Type B pancreatic cell (in vitro differentiated cells): Measurements from ENCODE around the gene MAGI1. TPM values are rescaled to one million over a fixed set of nuclear protein-coding genes. Genes with fewer than 3 reads are reported as not detected.

Experiments
- DNase-seq: peaks from one replicate; pipeline ENCODE4 v3.0.0; 2021; ENCODE audit warnings: mixed read lengths; ENCODE audit not compliant: unreplicated experiment; ENCODE audit errors: extremely low spot score
- H3K27ac Mint-ChIP-seq: 2 replicates; pipeline ENCODE4 v1.8.0; 2021; ENCODE audit warnings: mild to moderate bottlenecking, mixed read lengths
- H3K27me3 Mint-ChIP-seq: 2 replicates; pipeline ENCODE4 v1.8.0; 2021; ENCODE audit warnings: mixed read lengths
- H3K36me3 Mint-ChIP-seq: 2 replicates; pipeline ENCODE4 v1.8.0; 2021; ENCODE audit warnings: mixed read lengths
- H3K4me1 Mint-ChIP-seq: one replicate; pipeline ENCODE4 v1.8.0; 2021; ENCODE audit warnings: mixed read lengths; ENCODE audit not compliant: unreplicated experiment
- H3K4me3 Mint-ChIP-seq: 2 replicates; pipeline ENCODE4 v1.8.0; 2021; ENCODE audit warnings: mild to moderate bottlenecking, mixed read lengths
- H3K9me3 Mint-ChIP-seq: 2 replicates; pipeline ENCODE4 v1.8.0; 2021; ENCODE audit warnings: mixed read lengths
- total RNA-seq: library from RNA; stranded (reverse); gene quantifications from 2 replicates; pipeline ENCODE4 v1.2.1, GENCODE V29; 2021; ENCODE audit warnings: low replicate concordance
- TF ChIP-seq, protein P1 (sequence below): fragments of 200-600 bp; sonication (generic); conservative IDR thresholded peaks from 2 replicates; pipeline ENCODE4 v1.5.0; 2021; ENCODE audit warnings: antibody characterized with exemption, mild to moderate bottlenecking

The MAGI1 gene
- total RNA-seq, 1 donor from 2014 or later: 53.1 TPM

GRCh38 chr3:65492249-65492648 is 546.5 kb downstream of the MAGI1 start:
- H3K27ac Mint-ChIP-seq: no peak overlapping the region
- TF ChIP-seq, protein P1, sequence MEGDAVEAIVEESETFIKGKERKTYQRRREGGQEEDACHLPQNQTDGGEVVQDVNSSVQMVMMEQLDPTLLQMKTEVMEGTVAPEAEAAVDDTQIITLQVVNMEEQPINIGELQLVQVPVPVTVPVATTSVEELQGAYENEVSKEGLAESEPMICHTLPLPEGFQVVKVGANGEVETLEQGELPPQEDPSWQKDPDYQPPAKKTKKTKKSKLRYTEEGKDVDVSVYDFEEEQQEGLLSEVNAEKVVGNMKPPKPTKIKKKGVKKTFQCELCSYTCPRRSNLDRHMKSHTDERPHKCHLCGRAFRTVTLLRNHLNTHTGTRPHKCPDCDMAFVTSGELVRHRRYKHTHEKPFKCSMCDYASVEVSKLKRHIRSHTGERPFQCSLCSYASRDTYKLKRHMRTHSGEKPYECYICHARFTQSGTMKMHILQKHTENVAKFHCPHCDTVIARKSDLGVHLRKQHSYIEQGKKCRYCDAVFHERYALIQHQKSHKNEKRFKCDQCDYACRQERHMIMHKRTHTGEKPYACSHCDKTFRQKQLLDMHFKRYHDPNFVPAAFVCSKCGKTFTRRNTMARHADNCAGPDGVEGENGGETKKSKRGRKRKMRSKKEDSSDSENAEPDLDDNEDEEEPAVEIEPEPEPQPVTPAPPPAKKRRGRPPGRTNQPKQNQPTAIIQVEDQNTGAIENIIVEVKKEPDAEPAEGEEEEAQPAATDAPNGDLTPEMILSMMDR: no peak
- H3K4me1 Mint-ChIP-seq: peaks cover 31% of the 10 kb centered on the region
- DNase-seq: no peak
- no peak overlapping the region for H3K4me3 Mint-ChIP-seq
- H3K9me3 Mint-ChIP-seq: peaks cover 5% of the 10 kb centered on the region
- no peaks in the 10 kb centered on the region for H3K27me3 Mint-ChIP-seq
- peaks cover 16% of the 10 kb centered on the region for H3K36me3 Mint-ChIP-seq

- Mint-ChIP-seq H3K4me1 (peaks cover 38% of the 10 kb centered on the region), H3K36me3 (peaks cover 16% of the 10 kb centered on the region), H3K27ac (no peak overlapping the region), H3K27me3 (no peaks in the 10 kb centered on the region), H3K9me3 (peaks cover 5% of the 10 kb centered on the region), H3K4me3 (no peak overlapping the region)
- no peak for DNase-seq
- TF ChIP-seq, protein P1: no peak
Observed at GRCh38 chr3:65490114-65490513, 548.6 kb downstream of the MAGI1 start.

DNA sequence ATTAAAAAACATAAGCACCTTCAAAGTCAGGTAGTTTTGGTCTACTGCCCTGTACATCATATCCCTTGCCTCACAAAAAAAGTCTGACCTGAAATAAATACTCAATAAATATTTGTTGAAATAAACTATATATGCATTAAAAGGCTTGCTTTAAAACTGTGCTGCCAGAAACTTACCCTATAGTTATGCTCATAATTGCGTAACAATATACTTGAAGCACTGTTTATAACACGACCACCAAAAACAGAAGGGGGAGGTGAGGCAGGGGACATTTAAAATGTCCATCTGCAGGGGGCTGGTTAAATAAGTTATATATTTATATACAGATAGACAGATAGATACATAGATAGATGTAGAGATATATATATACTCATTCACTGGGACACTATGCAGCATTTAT is 549.5 kb downstream of the MAGI1 start:
- Mint-ChIP-seq H3K27me3 (no peaks in the 10 kb centered on the region), H3K9me3 (peaks cover 5% of the 10 kb centered on the region)
- TF ChIP-seq, protein P1: no peak

DNA sequence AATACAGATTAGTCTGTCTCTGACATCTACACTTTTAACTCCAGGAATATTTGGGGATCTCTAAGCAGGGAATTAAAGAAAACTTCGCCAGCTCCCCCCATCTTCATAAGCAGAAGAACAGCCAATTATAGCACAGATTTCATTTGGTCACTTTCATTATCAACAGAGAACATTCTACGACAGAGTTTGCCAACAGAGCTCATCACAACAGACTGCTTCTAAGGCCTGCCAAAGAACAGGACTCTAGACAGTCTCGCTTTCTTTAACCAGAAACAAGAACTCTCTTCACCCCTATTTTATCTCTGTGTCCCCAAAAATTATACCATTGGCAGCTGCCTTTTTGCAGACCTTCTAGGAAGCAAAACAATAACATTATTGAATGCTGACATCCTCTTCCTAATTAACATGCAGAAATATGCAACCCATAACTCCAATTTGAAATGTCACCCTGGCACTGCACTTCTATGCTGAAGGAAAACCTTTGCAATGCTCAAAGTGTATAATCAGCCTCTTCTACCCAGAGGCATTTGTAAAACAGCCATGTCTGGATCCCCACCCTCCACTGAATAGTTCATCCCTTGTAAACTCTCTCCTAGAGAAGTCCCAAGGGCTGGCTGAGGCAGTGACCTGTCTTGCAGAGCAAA is 552.8 kb downstream of the MAGI1 start:
- Mint-ChIP-seq H3K4me1 (peaks cover 51% of the 10 kb centered on the region), H3K27ac (no peak overlapping the region), H3K4me3 (peak overlapping the region; percentile 17), H3K9me3 (no peaks in the 10 kb centered on the region), H3K36me3 (no peaks in the 10 kb centered on the region), H3K27me3 (no peaks in the 10 kb centered on the region)
- DNase-seq: no peak
- TF ChIP-seq, protein P1: no peak

More for the DNA sequence above, 549.5 kb downstream of the MAGI1 start:
- H3K27ac Mint-ChIP-seq: no peak overlapping the region
- DNase-seq: no peak
- H3K36me3 Mint-ChIP-seq: peaks cover 16% of the 10 kb centered on the region
- H3K4me1 Mint-ChIP-seq: peaks cover 45% of the 10 kb centered on the region
- H3K4me3 Mint-ChIP-seq: no peak overlapping the region

GRCh38 chr3:65484964-65485363 is 553.8 kb downstream of the MAGI1 start:
- Mint-ChIP-seq H3K27ac (peak overlapping the region; percentile 67), H3K9me3 (no peaks in the 10 kb centered on the region), H3K4me3 (peak overlapping the region; percentile 22), H3K27me3 (no peaks in the 10 kb centered on the region), H3K36me3 (no peaks in the 10 kb centered on the region), H3K4me1 (peaks cover 48% of the 10 kb centered on the region)
- DNase-seq: no peak
- TF ChIP-seq, protein P1: no peak
